NCI-H1105 treated with DMSO at 0.1 percent for 48 hours (cell line): ENCODE results near the gene TLDC2.

Experiments used
- DNase-seq: peaks from one replicate; lab custom pipeline; 2025; lab: John Stamatoyannopoulos, UW

TLDC2 gene

GRCh38 chr20:36850759-36851158 is 25.2 kb upstream of the TLDC2 start:
- DNase-seq: no peak

GRCh38 chr20:36851490-36851889 is 24.4 kb upstream of the TLDC2 start:
- DNase-seq: no peak

GRCh38 chr20:36852187-36852586 is 23.8 kb upstream of the TLDC2 start:
- no peak for DNase-seq

- no peak for DNase-seq
Measured at GRCh38 chr20:36854348-36855240, 21.3 kb upstream of the TLDC2 start.

- no peak for DNase-seq
Measured at GRCh38 chr20:36855241-36855657, 20.7 kb upstream of the TLDC2 start.

GRCh38 chr20:36856195-36856594 is 19.7 kb upstream of the TLDC2 start:
- no peak for DNase-seq

- no peak for DNase-seq
Measured at GRCh38 chr20:36856691-36857635, 19.0 kb upstream of the TLDC2 start.

GRCh38 chr20:36859282-36859555 is 16.7 kb upstream of the TLDC2 start:
- no peak for DNase-seq

- no peak for DNase-seq
Measured at GRCh38 chr20:36859700-36860330, 16.1 kb upstream of the TLDC2 start.

GRCh38 chr20:36860339-36860738 is 15.6 kb upstream of the TLDC2 start:
- no peak for DNase-seq

GRCh38 chr20:36860811-36861624 is 14.9 kb upstream of the TLDC2 start:
- DNase-seq: no peak

GRCh38 chr20:36861625-36861874 is 14.4 kb upstream of the TLDC2 start:
- DNase-seq: no peak

- DNase-seq: peak; percentile 75
Measured at GRCh38 chr20:36861875-36862801, 13.8 kb upstream of the TLDC2 start.

GRCh38 chr20:36862857-36863668 is 12.9 kb upstream of the TLDC2 start:
- DNase-seq: no peak

- DNase-seq: no peak
Measured at GRCh38 chr20:36865076-36865860, 10.7 kb upstream of the TLDC2 start.

- DNase-seq: no peak
Measured at GRCh38 chr20:36865861-36866149, 10.1 kb upstream of the TLDC2 start.

GRCh38 chr20:36866164-36866563 is 9.8 kb upstream of the TLDC2 start:
- no peak for DNase-seq

- DNase-seq: no peak
Measured at GRCh38 chr20:36866681-36867495, 9.1 kb upstream of the TLDC2 start.
